ENCODE measurements around the gene SARS2.

SARS2 gene

GRCh38 chr19:38953677-38954076, 23.1 kb upstream of the SARS2 start:
- TF ChIP-seq GATA3 (IDR thresholded peaks at IDR 0.05; ENCODE audit: low read depth, low read length) (no peak), GATA2 (IDR thresholded peaks at IDR 0.05; ENCODE audit: low read depth, low read length) (no peak)

- TF ChIP-seq GATA2 (IDR thresholded peaks at IDR 0.05; ENCODE audit: low read depth, low read length), result no peak
- TF ChIP-seq GATA3 (IDR thresholded peaks at IDR 0.05; ENCODE audit: low read depth, low read length), result no peak
Measured at GRCh38 chr19:38952395-38953165, 22.0 kb upstream of the SARS2 start.

- TF ChIP-seq GATA3 (IDR thresholded peaks at IDR 0.05; ENCODE audit: low read depth, low read length) (no peak), GATA2 (IDR thresholded peaks at IDR 0.05; ENCODE audit: low read depth, low read length) (no peak)
Measured at GRCh38 chr19:38951187-38951586, 20.6 kb upstream of the SARS2 start.

GRCh38 chr19:38949580-38950367, 19.2 kb upstream of the SARS2 start:
- no peak for TF ChIP-seq GATA2 (IDR thresholded peaks at IDR 0.05; ENCODE audit: low read depth, low read length)
- no peak for TF ChIP-seq GATA3 (IDR thresholded peaks at IDR 0.05; ENCODE audit: low read depth, low read length)

GRCh38 chr19:38946229-38947010, 15.9 kb upstream of the SARS2 start:
- no peak for TF ChIP-seq GATA3 (IDR thresholded peaks at IDR 0.05; ENCODE audit: low read depth, low read length)
- TF ChIP-seq GATA2 (IDR thresholded peaks at IDR 0.05; ENCODE audit: low read depth, low read length), result no peak

- TF ChIP-seq GATA2 (IDR thresholded peaks at IDR 0.05; ENCODE audit: low read depth, low read length), result no peak
- no peak for TF ChIP-seq GATA3 (IDR thresholded peaks at IDR 0.05; ENCODE audit: low read depth, low read length)
Measured at GRCh38 chr19:38945562-38946228, 15.1 kb upstream of the SARS2 start.

- TF ChIP-seq GATA2 (IDR thresholded peaks at IDR 0.05; ENCODE audit: low read depth, low read length) (no peak), GATA3 (IDR thresholded peaks at IDR 0.05; ENCODE audit: low read depth, low read length) (no peak)
Measured at GRCh38 chr19:38944981-38945506, 14.5 kb upstream of the SARS2 start.

GRCh38 chr19:38942471-38943181, 12.1 kb upstream of the SARS2 start:
- TF ChIP-seq GATA3 (IDR thresholded peaks at IDR 0.05; ENCODE audit: low read depth, low read length), result no peak
- no peak for TF ChIP-seq GATA2 (IDR thresholded peaks at IDR 0.05; ENCODE audit: low read depth, low read length)

- no peak for TF ChIP-seq GATA2 (IDR thresholded peaks at IDR 0.05; ENCODE audit: low read depth, low read length)
- TF ChIP-seq GATA3 (IDR thresholded peaks at IDR 0.05; ENCODE audit: low read depth, low read length), result no peak
Measured at GRCh38 chr19:38941979-38942378, 11.4 kb upstream of the SARS2 start.

GRCh38 chr19:38939957-38940356, 9.4 kb upstream of the SARS2 start:
- peak; percentile 88 for TF ChIP-seq GATA2 (IDR thresholded peaks at IDR 0.05; ENCODE audit: low read depth, low read length)
- TF ChIP-seq GATA3 (IDR thresholded peaks at IDR 0.05; ENCODE audit: low read depth, low read length), result no peak; the same call in 1 of the 2 replicates

GRCh38 chr19:38933544-38933943, 3.0 kb upstream of the SARS2 start:
- TF ChIP-seq GATA2 (IDR thresholded peaks at IDR 0.05; ENCODE audit: low read depth, low read length), result no peak

- no peak for TF ChIP-seq GATA3 (IDR thresholded peaks at IDR 0.05; ENCODE audit: low read depth, low read length)
Measured at GRCh38 chr19:38932425-38933179, 2.0 kb upstream of the SARS2 start.

GRCh38 chr19:38931521-38931793, 894 bp upstream of the SARS2 start:
- no peak for TF ChIP-seq GATA2 (IDR thresholded peaks at IDR 0.05; ENCODE audit: low read depth, low read length)
- TF ChIP-seq GATA3 (IDR thresholded peaks at IDR 0.05; ENCODE audit: low read depth, low read length), result no peak

Measured in SH-SY5Y (cell line).